GM21737 (cell line): ENCODE data around the gene FAM114A2.
"Not testable (repeated sequence)": the region's sequence is repeated elsewhere in the genome, so short reads cannot be mapped to it uniquely, and the experiment has no call there.

Experiments
- ATAC-seq: cut with Tn5 transposase; IDR thresholded peaks from one replicate; pipeline ENCODE4 v1.9.1; 2021; ENCODE audit warnings: mild to moderate bottlenecking, moderate library complexity; ENCODE audit not compliant: unreplicated experiment

FAM114A2 gene

DNA sequence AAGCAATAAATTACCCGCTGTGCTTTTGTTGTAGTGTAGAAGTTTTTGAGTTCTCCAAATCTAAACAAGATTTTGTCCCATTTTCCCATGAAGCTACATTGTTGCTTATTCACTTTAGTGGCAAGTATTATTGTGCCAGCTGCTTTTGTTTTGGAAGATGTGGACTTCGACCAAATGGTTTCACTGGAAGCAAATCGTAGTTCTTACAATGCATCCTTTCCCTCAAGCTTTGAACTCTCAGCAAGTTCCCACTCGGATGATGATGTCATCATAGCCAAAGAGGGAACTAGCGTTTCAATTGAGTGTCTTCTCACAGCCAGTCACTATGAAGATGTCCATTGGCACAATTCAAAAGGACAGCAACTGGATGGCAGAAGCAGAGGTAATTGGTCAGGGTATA is 10.9 kb upstream of the FAM114A2 start:
- ATAC-seq = no peak

DNA sequence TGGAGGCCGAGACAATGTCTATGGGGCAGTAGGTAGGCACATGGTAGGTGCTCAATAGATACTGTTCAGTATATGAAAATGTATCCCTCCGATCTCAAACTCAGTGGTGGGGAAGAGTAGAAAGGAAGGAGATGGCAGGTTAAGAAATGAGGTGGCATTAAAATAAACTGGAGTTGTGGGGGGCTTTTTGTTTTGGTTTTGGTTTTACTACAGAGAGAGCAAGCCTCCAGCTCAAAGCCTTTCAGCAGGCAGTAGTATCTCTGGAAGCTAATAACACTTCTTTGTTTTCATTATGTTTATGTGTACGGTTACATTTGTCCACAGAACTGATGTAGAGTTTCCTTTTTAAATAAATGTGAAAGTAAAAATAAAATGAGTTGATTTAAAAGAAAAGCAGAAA is 8.6 kb upstream of the FAM114A2 start:
- ATAC-seq = no peak

DNA sequence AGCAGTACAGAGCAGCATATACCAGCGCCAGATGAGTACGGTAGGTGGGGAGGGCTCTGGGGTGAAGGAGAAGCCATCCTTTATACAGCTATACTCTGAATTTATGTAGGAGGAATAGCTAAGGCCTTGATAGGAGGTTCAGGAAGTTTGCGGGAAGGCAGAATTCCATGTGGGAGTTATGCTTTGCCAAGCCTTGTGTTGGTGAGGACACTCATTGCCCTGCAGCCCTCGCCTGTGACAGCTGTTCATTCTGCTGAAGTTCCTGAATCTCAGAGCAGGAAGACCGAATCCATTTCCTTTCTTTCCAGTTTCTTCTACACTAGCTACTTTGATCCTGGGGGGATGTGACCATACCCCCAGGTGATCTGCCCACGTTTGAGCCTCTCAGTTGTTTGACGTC is 7.8 kb upstream of the FAM114A2 start:
- ATAC-seq = no peak

DNA sequence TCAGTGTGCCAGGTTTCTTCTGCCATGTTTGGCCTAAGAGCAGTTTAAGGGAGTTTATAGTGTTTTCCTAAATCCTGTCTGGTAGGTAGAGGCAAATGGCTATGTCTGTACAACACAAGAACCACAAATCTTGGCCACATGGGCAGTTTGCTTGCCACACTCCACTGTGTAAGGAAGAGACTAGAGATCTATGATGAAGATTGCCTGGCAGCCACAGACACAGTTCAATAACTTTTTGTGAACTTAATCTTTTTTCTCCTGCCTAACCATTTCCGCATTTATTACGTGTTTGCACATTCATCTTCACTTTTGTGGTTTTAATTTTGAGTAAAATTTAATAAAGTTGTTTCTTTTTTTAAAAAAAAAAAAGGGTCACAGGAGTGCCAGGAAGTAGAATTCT is 5.9 kb upstream of the FAM114A2 start:
- ATAC-seq = no peak

DNA sequence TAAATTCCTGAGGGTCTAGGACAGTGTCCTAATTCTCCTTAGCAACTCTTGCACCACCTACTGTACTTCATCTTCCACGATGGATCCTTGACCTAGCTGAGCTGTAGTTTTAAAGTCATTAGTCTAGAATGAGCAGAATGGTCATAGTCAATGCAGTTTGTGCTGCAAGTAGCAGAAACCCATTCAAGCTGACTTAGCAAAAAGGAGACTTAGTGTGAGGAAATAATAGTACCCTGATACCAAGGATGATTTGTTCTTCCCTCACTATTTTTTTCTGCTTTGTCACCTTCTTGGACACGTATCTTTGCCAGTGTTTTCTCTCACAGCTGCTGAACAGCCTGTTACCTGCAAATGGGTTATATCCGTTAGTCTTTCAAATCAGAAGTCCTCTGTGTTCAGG is 5.4 kb upstream of the FAM114A2 start:
- ATAC-seq = no peak

DNA sequence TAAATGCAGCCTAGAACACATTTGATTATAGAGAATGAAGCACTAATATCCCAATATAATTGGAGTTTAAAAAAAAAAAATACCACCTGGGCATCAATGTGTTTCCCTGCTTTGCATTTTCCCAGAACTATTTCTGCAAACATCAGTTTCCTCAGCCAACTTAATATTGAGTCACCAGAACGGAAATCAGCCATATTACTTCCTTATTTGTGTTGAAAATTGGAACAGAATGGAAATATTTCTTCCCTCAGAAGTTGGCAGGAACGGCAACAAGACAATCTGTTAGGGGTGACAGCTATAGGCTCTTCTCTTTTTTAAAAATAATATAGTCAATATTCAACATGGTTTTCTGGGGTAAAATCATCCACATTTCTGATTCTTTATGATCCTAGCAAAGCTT is 4.1 kb upstream of the FAM114A2 start:
- ATAC-seq = no peak

DNA sequence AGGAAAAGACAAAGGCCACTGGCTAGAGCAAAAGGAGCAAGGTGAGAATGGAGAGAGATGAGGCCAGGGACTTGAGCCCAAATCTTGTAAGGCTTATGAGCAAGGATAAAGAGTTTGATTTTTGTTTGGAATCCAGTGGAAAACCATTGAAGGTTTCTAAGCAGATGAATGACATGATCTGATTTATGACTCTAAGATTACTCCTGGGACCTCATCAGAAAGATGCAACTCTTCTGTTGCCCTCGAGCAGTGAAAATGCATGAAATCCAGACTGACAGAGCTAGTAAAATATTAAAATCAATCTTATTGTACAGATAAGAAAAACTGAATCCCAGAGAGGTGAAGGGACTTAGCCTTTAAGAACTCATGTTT is 734 bp upstream of the FAM114A2 start:
- no peak for ATAC-seq

DNA sequence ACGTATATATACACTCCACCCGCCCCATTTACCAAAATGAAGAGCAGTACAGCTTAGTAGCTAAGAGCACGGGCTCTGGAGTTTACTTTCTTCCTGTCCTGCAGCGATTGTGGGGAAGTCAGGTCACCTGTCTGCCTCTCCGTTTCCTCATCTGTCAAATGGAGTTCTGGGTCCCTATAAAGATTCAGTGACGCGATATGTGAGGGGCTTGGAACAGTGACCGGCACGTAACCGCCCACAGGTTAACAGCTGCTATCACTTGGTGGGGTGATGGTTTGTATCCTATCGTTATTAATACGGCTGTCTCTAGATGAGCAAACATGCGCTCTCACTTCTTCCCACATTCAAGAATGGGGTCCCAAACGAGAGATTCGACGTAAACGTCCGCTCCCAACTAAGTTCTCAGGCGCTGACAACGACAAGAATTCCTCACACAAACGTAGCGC is 426 bp downstream of the FAM114A2 start:
- ATAC-seq = peak; percentile 43

DNA sequence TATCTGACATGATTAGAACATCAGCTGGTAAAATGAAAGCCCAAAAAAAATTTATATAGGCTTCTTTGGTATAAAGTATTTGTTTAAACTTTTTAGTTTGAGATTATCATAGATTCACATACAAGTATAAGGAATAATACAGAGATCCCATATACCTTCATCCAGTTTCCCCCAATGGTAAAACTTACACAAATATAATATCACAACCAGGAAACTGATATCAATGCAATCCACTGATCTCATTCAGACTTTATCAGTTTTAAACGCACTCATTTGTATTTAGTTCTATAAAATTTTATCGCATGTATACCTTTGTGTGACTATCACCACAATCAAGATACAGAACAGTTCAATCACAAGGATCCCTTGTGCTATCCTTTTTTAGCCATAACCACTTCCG is 3.8 kb downstream of the FAM114A2 start:
- ATAC-seq = no peak

DNA sequence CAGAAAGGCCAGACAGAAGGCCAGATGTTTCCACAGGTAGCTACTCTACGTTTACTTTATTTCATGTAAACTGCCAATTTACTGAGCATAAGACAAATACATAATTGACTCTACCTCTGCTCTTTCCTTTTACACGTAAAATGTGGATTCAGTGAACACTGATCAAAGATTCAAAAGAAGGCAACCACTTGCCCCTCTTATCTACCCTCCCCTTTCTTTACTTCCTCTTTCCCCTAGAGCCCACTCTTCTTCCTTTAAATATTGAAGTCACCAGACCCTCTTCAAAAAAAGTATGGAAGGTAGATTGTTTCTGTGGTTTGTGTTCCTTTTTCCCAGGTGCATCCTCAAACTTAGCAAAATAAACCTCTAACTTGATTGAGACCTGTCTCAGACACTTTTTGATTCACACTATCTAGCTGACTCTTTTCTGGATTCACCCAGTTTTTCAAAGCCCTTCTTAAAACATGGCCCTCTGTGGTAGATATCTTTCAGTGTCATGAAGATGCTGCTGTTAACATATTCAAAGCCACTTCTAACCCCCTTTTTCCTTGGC is 6.7 kb downstream of the FAM114A2 start:
- ATAC-seq = no peak

DNA sequence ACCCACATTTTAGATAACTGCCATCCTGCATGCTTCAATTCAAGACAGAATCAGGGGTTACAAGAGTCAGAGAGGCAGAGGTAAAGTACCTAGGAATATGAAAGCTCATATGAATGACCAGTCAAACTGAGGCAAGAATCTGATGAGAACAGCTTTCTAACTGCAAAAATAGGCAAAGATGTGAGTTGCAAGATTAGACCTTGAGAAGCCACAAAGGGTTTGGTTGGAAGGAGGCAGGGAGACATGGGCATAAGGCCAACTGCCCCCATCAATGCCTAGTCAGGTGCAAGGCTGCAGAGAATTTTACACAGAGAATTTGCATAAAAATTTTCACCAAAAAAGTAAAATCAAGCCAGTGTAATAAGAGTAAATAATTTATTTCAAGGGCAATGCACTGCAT is 12.8 kb downstream of the FAM114A2 start:
- no peak for ATAC-seq

DNA sequence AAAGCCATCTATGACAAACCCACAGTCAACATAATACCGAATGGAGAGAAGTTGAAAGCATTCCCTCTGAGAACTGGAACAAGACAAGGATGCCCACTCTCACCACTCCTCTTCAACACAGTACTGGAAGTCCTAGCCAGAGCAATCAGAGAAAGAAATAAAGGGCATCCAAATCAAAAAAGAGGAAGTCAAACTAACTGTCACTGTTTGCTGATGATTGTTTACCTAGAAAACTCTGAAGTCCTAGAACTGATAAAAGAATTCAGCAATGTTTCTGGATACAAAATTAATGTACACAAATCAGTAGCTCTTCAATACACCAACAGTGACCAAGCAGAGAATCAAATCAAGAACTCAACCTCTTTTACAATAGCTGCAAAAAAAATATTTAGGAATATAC is 19.8 kb downstream of the FAM114A2 start:
- not testable (repeated sequence) for ATAC-seq

DNA sequence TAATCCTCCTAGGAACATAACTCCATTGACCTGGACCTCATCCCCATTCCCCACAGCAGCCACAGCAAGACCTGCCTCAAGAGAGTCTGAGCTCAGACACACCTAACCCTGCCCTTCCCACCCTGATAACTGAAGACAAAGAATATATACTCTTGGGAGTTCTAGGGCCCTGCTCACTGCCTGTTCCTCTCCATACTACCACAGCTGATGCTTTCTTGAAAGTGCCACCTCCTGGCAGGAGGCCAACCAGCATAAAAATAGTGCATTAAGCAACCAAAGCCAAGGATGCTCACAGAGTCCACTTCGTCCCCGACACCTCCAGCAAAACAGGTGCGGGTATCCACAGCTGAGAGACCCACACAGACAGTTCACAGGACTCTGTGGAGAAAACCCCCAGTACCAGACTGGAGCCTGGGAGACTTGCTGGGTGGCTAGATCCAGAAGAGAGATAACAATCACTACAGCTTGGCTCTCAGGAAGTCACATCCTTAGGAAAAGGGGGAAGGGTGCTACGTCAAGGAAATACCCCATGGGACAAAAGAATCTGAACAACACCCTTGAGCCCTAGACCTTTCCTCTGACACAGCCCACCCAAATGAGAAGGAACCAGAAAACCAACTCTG is 23.5 kb downstream of the FAM114A2 start:
- ATAC-seq = no peak

DNA sequence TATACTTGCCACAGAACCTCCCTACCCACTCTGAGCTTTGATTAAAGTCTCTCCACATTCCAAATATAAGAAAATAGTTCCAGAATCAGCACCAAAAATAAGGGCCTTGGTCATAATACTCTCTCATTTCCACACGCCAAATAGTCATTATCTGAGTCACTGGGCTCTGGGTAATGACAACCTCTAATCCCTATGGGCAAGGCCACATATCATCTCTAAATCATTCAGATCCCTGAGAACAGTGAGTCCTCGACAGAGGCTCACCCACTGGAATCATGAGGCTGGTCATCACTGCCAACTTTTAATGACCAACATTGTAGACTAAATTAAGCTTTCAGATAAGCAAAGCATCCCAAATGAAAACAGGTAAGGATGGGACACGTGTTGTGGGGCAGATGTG is 28.1 kb downstream of the FAM114A2 start:
- no peak for ATAC-seq

DNA sequence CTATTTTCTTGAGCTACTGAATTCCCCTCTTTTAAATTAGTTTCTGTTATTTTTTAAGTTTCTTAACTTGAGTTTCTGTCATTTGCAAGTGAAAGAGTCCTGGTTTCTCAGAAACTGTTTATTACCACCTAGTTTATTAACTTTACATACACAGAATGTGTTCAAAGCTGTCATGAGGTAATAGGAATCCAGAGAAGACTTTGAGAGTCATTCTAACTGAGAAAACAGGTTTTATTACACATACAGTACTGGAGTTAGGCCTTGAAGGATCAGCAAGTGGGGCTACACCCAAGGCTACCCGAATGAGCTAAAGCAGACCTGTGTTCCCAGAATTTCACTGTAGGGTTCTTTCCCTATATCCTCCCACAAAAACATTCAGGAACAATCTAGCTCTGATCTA is 33.1 kb downstream of the FAM114A2 start:
- no peak for ATAC-seq

DNA sequence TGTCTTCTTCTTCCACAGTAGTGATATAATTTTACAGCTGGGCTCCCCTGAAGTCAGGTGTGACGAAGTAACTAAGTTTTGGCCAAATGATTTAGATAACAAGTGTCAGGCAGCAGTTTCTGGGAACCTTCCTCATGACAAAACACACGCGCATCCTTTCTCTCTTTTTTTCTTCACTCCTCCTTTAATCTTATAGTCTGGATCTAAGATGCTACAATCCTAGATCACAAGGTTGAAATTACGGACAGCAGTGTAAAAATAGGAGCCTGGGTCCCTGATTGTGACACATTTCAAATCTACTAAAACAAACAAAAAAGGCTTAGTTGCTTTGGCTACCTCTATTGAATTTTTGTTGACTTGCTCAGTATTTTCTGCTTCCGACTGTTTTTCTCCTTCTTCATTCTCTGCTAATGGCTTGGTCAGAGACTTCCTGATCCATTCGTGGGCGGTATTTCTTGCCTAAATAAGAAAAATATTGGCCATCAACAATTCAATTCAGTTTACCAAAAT is 36.1 kb downstream of the FAM114A2 start:
- ATAC-seq = no peak

DNA sequence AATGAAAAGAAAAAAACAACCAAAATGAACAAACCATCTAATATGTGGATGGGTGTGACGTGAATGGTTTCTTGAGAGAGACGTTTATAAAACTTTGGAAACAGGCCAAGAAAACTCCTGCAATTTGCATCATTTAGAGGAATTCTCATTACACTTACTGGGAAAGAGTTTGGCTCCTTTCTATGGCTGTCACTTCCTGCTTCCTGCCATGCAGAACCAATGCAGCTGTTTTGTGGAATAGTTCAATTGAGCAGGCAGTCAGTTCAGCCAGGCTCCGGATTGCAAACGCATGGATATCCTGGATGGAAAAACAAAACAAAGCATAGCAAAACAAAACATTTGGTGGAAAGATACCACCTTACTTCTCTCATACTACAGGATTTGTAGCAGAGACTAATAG is 36.6 kb downstream of the FAM114A2 start:
- no peak for ATAC-seq

DNA sequence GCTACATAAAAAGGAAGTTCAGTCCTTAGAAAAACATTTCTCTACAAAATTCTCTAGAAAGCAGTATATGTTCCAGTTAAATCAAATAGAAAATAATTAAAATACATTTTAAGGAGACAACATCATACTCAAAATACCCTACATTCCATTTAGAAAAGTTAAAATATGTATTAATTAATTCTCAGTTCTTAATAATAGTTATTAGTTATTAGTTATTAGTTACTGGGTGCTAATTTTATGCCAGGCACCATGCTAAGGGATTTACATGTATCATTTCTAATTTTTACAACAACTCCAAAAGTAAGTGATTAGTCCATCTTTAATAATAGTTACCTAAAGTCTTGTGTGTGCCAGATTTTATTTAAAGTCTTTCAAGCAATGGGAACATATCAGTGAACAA is 38.0 kb downstream of the FAM114A2 start:
- no peak for ATAC-seq

DNA sequence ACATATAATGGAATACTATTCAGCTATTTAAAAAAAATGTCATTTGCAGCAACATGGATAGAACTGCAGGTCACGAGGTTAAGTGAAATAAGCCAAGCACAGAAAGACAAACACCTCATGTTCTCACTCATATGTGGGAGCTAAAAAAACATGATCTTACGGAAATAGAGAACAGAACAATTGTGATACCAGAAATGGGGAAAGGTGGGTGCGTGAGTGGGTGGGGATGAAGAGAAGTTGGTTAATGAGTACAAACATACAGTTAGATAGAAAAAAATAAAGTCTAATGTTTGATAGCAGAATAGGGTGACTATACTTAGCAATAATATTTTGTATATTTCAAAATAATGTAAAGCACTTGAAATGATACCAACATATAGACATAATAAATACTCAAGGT is 38.7 kb downstream of the FAM114A2 start:
- ATAC-seq = no peak

DNA sequence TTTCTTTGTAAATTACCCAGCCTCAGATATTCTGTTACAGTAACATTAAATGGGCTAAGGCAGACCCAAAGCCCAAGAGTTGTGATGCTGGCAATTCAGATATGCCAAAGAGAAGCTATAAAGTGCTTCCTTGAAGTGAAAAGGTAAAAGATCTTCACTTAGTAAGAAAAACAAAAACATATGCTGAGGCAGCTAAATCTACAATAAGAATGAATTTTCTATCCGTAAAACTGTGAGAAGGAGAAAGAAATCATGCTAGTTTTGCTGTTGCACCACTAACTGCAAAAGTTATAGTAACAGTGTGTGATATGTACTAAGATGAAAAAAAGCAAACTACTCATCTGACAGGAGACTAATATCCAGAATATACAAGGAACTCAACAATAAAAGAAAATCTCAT is 39.9 kb downstream of the FAM114A2 start:
- no peak for ATAC-seq

DNA sequence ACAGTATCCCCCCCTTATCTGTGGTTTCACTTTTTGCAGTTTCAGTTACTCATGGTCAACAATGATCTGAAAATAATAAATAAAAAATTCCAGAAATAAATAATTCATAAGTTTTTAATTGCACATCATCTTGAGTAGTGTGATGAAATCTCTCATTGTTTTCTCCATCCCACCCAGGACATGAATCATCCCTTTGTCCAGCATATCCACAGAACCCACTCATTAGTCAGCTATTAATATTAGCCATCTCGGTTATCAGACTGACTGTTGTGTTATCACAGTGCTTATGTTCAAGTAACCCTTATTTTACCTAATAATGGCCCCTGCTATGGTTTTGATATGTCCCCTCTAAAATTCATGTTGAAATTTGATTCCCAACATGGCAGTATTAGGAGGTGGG is 40.7 kb downstream of the FAM114A2 start:
- no peak for ATAC-seq

DNA sequence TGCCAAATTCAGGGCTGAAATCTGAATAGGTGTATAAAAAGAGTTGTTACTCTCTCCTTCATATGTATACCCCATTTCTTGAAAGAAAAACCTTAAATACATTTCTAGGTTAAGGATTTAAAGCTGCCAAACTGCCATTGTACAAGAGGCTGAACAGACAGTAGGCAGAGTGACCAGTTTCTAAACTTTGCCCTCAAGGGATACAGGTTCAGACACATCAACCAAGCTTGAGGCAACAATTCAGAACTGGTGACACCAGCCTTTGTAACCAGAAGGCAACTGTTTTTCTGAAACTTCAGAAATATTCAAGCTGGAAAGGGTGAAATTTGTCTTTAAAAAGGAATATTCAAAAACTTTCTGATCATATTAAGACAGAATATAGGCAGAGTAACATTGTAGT is 47.5 kb downstream of the FAM114A2 start:
- ATAC-seq = no peak

DNA sequence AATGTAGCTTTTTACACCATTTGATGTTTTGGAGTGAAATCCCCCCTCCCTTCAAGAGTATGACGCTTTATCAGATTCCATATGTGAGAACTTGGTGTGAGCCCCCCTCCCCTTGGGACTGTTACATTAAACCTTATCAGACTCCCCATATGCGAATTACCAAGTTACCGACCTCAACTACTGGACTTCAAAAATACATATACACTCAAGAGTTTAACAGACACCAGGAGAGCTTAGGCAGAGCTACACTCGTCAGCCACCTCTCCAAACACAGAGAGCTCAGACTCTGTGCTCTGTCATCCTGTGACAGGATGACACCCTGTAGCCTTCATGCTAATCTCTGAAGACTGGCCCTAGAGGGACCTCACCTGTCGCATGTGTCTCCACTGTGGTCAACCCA is 50.2 kb downstream of the FAM114A2 start:
- no peak for ATAC-seq
